ENCODE results near the gene ACSBG1. TPM values are rescaled to one million over a fixed set of nuclear protein-coding genes. Genes with fewer than 3 reads are reported as not detected.

Gene ACSBG1
- total RNA-seq, 4 donors from 2014 or later = 1.5 TPM; not detected in 3

GRCh38 chr15:78264304-78265136 lies 30.2 kb upstream of the ACSBG1 start, which contains the start of gene DNAJA4:
TSS of gene DNAJA4 (plus strand) at chr15:78264562. CDS start at chr15:78264764, 202 bp downstream.
- 5% methylated on average over 46 of the region's 107 CpGs; no CpG with 5 or more reads in 1 of the 2 donors for WGBS, 2 donors (ENCODE audit: low coverage in 1 of 2)
- in situ Hi-C loops (cut with MboI; ENCODE audit: low pct_ligation_motif_present in 1 of 4, low pct_unique_long_range_greater_than_20kb in 1 of 4, low sequenced_read_pairs in 3 of 4) = no loop called here

GRCh38 chr15:78263907-78264303 lies 29.5 kb upstream of the ACSBG1 start:
- WGBS, 2 donors (ENCODE audit: low coverage in 1 of 2) = 76% methylated on average over 22 of the region's 23 CpGs; no CpG with 5 or more reads in 1 of the 2 donors

More at GRCh38 chr15:78264304-78265136, 30.2 kb upstream of the ACSBG1 start, which contains the start of gene DNAJA4:
- TF ChIP-seq POLR2A (IDR thresholded peaks at IDR 0.05) (no peak), EP300 (IDR thresholded peaks at IDR 0.05; ENCODE audit: low read depth) (no peak), CTCF (IDR thresholded peaks at IDR 0.05) (peak in 1 of 5 experiments; percentile 12)
- DNase-seq = peak; percentile 63
- H3K4me3 ChIP-seq = peak within 1 kb of the TSS; percentile 62 to 92 (median 70)
- peak within 1 kb of the TSS; percentile 79 to 95 (median 92) for H3K27ac ChIP-seq
- intact Hi-C loops (cut with DNase I; ENCODE audit: low total_unique reads) = no loop called here
- no peaks in the 10 kb centered on the region for H3K9me3 ChIP-seq
- H3K27me3 ChIP-seq = no peaks in the 10 kb centered on the region
- no peaks in the 10 kb centered on the region for H3K36me3 ChIP-seq
- H3K4me1 ChIP-seq = peaks cover 13 to 24% (median 17%) of the 10 kb centered on the region in 4 donors

GRCh38 chr15:78263351-78263781 lies 29.0 kb upstream of the ACSBG1 start:
- H3K36me3 ChIP-seq = no peaks in the 10 kb centered on the region
- H3K4me1 ChIP-seq = peaks cover 13 to 24% (median 17%) of the 10 kb centered on the region in 4 donors

More at GRCh38 chr15:78263907-78264303, 29.5 kb upstream of the ACSBG1 start:
- Histone ChIP-seq H3K9me3 (no peaks in the 10 kb centered on the region), H3K4me1 (peaks cover 13 to 24% (median 17%) of the 10 kb centered on the region in 4 donors), H3K27me3 (no peaks in the 10 kb centered on the region), H3K27ac (peak overlapping the region; percentile 79 to 95 (median 92)), H3K36me3 (no peaks in the 10 kb centered on the region), H3K4me3 (peak overlapping the region; percentile 62 to 92 (median 70))
- in situ Hi-C loops (cut with MboI; ENCODE audit: low pct_ligation_motif_present in 1 of 4, low pct_unique_long_range_greater_than_20kb in 1 of 4, low sequenced_read_pairs in 3 of 4) = no loop called here
- intact Hi-C loops (cut with DNase I; ENCODE audit: low total_unique reads) = no loop called here
- peak; percentile 79 for DNase-seq
- TF ChIP-seq CTCF (IDR thresholded peaks at IDR 0.05) (no peak), POLR2AphosphoS5 (IDR thresholded peaks at IDR 0.05) (peak in 2 of 3 donors; percentile 53 to 67), EP300 (IDR thresholded peaks at IDR 0.05; ENCODE audit: low read depth) (no peak), POLR2A (IDR thresholded peaks at IDR 0.05) (peak; percentile 80)

More at GRCh38 chr15:78263351-78263781, 29.0 kb upstream of the ACSBG1 start:
- Histone ChIP-seq H3K4me3 (no peak overlapping the region), H3K27ac (peak overlapping the region in 3 of 4 donors; percentile 89 to 95 (median 94)), H3K27me3 (no peaks in the 10 kb centered on the region), H3K9me3 (no peaks in the 10 kb centered on the region)
- DNase-seq = no peak
- intact Hi-C loops (cut with DNase I; ENCODE audit: low total_unique reads) (no loop called here), in situ Hi-C loops (cut with MboI; ENCODE audit: low pct_ligation_motif_present in 1 of 4, low pct_unique_long_range_greater_than_20kb in 1 of 4, low sequenced_read_pairs in 3 of 4) (no loop called here)
- WGBS, 2 donors (ENCODE audit: low coverage in 1 of 2) = 92% methylated on average over 7 of the region's 7 CpGs; no CpG with 5 or more reads in 1 of the 2 donors
- TF ChIP-seq CTCF (IDR thresholded peaks at IDR 0.05) = peak in 1 of 5 experiments; percentile 25
- no peak for TF ChIP-seq POLR2AphosphoS5 (IDR thresholded peaks at IDR 0.05)

Data from transverse colon (tissue), 4 donors.